OCI-LY7 (cell line): Measurements from ENCODE around the gene STX12. TPM values are rescaled to one million over a fixed set of nuclear protein-coding genes. Genes with fewer than 3 reads are reported as not detected.
A peak's percentile ranks its signal among the peaks of the same experiment; 100 is the strongest.

Experiments used
- BruUV-seq: library from RNA; stranded (reverse); fragments of 400-500 nt; replicated peaks from 2 replicates; lab custom pipeline; 2021; lab: Mats Ljungman, UMichigan
- CTCF ChIA-PET: fragments of 300-600 bp; sonication (Branson Sonifier 250); formaldehyde crosslinking; loops from one replicate; lab custom pipeline; 2022; ENCODE audit warnings: antibody characterized with exemption; ENCODE audit not compliant: unreplicated experiment; lab: Charles Lee
- POLR2A ChIA-PET: fragments of 300-600 bp; sonication (Branson Sonifier 250); formaldehyde crosslinking; loops from one replicate; lab custom pipeline; 2022; ENCODE audit warnings: antibody characterized with exemption; lab: Charles Lee
- DNase-seq: peaks from one replicate; pipeline ENCODE4 v3.0.0-alpha.2; 2015; ENCODE audit warnings: low spot score
- H2AFZ ChIP-seq: fragments of 200-600 bp; sonication (generic), shearing (Covaris generic); 2 replicates; pipeline ENCODE4 v1.6.1; 2014; ENCODE audit warnings: mild to moderate bottlenecking, antibody characterized with exemption, low read length, moderate library complexity
- H3K27ac ChIP-seq: fragments of 200-600 bp; sonication (generic); 2 replicates; pipeline ENCODE4 v1.5.1; 2014; ENCODE audit warnings: mixed run types, low read depth, mild to moderate bottlenecking, moderate library complexity, low read length, inconsistent platforms; ENCODE audit not compliant: poor library complexity, severe bottlenecking
- H3K36me3 ChIP-seq: fragments of 200-600 bp; sonication (generic); 2 replicates; pipeline ENCODE4 v1.6.1; 2014; ENCODE audit warnings: mild to moderate bottlenecking, antibody characterized with exemption, low read length, moderate library complexity, mixed read lengths; ENCODE audit not compliant: insufficient read depth
- H3K4me1 ChIP-seq: fragments of 200-600 bp; sonication (generic); 2 replicates; pipeline ENCODE4 v1.5.1; 2014; ENCODE audit warnings: mild to moderate bottlenecking, low read length; ENCODE audit not compliant: insufficient read depth, poor library complexity, severe bottlenecking
- H3K4me2 ChIP-seq: fragments of 200-600 bp; sonication (generic); 2 replicates; pipeline ENCODE4 v1.6.1; 2014; ENCODE audit warnings: mild to moderate bottlenecking, low read length
- H3K4me3 ChIP-seq: fragments of 200-600 bp; sonication (generic); 2 replicates; pipeline ENCODE4 v1.5.1; 2014; ENCODE audit warnings: mild to moderate bottlenecking, low read depth, low read length; ENCODE audit not compliant: poor library complexity, severe bottlenecking
- H3K79me2 ChIP-seq: fragments of 200-600 bp; sonication (generic); 2 replicates; pipeline ENCODE4 v1.6.1; 2016; ENCODE audit warnings: low read depth, mild to moderate bottlenecking, low read length, moderate library complexity, mixed read lengths; ENCODE audit not compliant: insufficient read depth
- H3K9me2 ChIP-seq: fragments of 200-600 bp; sonication (generic); 2 replicates; pipeline ENCODE4 v1.6.1; 2016; ENCODE audit warnings: mild to moderate bottlenecking, low read length, mixed read lengths; ENCODE audit not compliant: insufficient read depth
- H3K9me3 ChIP-seq: fragments of 200-600 bp; sonication (generic); 2 replicates; pipeline ENCODE4 v1.6.1; 2014; ENCODE audit warnings: mild to moderate bottlenecking, mixed run types, low read length, mixed read lengths
- H4K20me1 ChIP-seq: fragments of 200-600 bp; sonication (generic); 2 replicates; pipeline ENCODE4 v1.6.1; 2014; ENCODE audit warnings: mild to moderate bottlenecking, antibody characterized with exemption, low read length, moderate library complexity, mixed read lengths; ENCODE audit not compliant: insufficient read depth
- EZH2phosphoT487 ChIP-seq: fragments of 200-600 bp; sonication (generic); IDR thresholded peaks from 2 replicates; pipeline ENCODE4 v1.6.1; 2018; ENCODE audit warnings: low read depth, borderline replicate concordance, mild to moderate bottlenecking, mixed run types, antibody characterized with exemption, low read length, moderate library complexity, mixed read lengths
- intact Hi-C: fragments of 100-400 bp; cut with micrococcal nuclease; formaldehyde crosslinking; loops from one replicate; pipeline ENCODE4 v1.10.0; 2022; ENCODE audit not compliant: unreplicated experiment
- total RNA-seq, 2 experiments: library from RNA; depleted of rRNA in 1 of 2; stranded (reverse); fragments of >200 nt in 1 of 2; shearing (Covaris generic) in 1 of 2; gene quantifications; 2 replicates each; pipeline ENCODE4 v1.2.3, GENCODE V29; 2014 to 2022
- TF ChIP-seq, protein P1 (sequence below): fragments of 200-600 bp; sonication (generic); conservative IDR thresholded peaks from 2 replicates; pipeline ENCODE4 v1.5.1; 2014; ENCODE audit warnings: mild to moderate bottlenecking, antibody characterized with exemption, low read length, moderate library complexity, mixed read lengths

Gene STX12
- total RNA-seq, 2 experiments from 2014 or later, result 17.2 to 30.1 TPM

DNA sequence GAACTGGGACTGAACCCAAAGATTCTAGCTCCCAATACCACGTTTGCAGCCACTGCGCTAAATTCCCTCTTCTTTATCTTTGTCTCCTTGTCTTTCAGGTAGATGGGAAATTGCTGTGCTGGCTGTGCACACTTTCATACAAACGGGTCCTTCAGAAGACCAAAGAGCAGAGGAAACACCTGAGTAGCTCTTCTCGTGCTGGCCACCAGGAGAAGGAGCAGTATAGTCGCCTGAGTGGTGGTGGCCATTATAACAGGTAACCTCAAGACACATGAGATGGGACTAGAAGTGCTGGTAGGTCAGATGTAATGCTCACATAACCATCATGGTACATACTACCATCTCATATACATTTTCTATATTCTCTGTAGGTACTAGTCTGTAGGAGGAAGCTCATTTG is 28.5 kb upstream of the STX12 start:
- DNase-seq, result no peak
- no peak overlapping the region for H3K27ac ChIP-seq
- CTCF ChIA-PET, result interaction anchor here (1.0 kb wide), 1 partner anchor 74 kb away, joined by 3 read pairs; no protein-coding TSS in a partner anchor
- H3K9me3 ChIP-seq, result no peaks in the 10 kb centered on the region
- no peaks in the 10 kb centered on the region for H3K4me1 ChIP-seq
- H3K4me3 ChIP-seq, result no peak overlapping the region
- no peaks in the 10 kb centered on the region for H3K9me2 ChIP-seq
- POLR2A ChIA-PET, result interaction anchor here (0.7 to 1.0 kb wide), 3 partner anchors 45 to 1367 kb away, joined by 3 read pairs; no protein-coding TSS in a partner anchor
- H2AFZ ChIP-seq, result no peak overlapping the region
- no peaks in the 10 kb centered on the region for H4K20me1 ChIP-seq
- TF ChIP-seq EZH2phosphoT487, result no peak
- TF ChIP-seq, protein P1, sequence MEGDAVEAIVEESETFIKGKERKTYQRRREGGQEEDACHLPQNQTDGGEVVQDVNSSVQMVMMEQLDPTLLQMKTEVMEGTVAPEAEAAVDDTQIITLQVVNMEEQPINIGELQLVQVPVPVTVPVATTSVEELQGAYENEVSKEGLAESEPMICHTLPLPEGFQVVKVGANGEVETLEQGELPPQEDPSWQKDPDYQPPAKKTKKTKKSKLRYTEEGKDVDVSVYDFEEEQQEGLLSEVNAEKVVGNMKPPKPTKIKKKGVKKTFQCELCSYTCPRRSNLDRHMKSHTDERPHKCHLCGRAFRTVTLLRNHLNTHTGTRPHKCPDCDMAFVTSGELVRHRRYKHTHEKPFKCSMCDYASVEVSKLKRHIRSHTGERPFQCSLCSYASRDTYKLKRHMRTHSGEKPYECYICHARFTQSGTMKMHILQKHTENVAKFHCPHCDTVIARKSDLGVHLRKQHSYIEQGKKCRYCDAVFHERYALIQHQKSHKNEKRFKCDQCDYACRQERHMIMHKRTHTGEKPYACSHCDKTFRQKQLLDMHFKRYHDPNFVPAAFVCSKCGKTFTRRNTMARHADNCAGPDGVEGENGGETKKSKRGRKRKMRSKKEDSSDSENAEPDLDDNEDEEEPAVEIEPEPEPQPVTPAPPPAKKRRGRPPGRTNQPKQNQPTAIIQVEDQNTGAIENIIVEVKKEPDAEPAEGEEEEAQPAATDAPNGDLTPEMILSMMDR, result no peak
- intact Hi-C loops, result no loop called here
- BruUV-seq, result no TSS peak
- peaks cover 52% of the 10 kb centered on the region for H3K36me3 ChIP-seq
- H3K79me2 ChIP-seq, result no peaks in the 10 kb centered on the region
- no peak overlapping the region for H3K4me2 ChIP-seq

DNA sequence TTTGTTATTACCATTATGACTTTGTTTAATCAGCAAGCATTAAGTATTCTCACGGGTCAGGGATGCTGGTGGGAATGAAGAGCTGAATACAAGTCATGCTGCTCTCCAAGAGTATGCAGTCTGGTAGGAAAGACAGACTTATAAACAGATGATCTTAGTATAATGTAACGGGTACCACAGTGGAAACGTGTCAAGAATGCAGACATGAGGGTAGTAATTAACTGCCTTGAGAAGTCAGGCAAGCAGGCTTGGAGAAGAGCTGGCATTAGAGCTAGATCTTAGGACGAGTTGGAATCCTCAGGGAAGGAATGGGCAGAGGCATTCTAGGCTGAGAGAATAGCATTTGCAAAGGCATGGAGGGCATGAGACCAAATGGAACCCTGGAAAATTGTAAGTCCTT is 27.6 kb upstream of the STX12 start:
- no peaks in the 10 kb centered on the region for H3K79me2 ChIP-seq
- BruUV-seq, result no TSS peak
- H3K9me3 ChIP-seq, result no peaks in the 10 kb centered on the region
- no peak overlapping the region for H3K27ac ChIP-seq
- intact Hi-C loops, result no loop called here
- no peak overlapping the region for H3K4me2 ChIP-seq
- ChIA-PET CTCF (no interaction called here), POLR2A (interaction anchor here (0.6 kb wide), 1 partner anchor 610 kb away, joined by 3 read pairs; no protein-coding TSS in a partner anchor)
- no peaks in the 10 kb centered on the region for H4K20me1 ChIP-seq
- no peak for TF ChIP-seq EZH2phosphoT487
- TF ChIP-seq, protein P1, result no peak
- H3K4me3 ChIP-seq, result no peak overlapping the region
- no peaks in the 10 kb centered on the region for H3K9me2 ChIP-seq
- H3K36me3 ChIP-seq, result peaks cover 52% of the 10 kb centered on the region
- H2AFZ ChIP-seq, result no peak overlapping the region
- H3K4me1 ChIP-seq, result no peaks in the 10 kb centered on the region
- DNase-seq, result no peak

DNA sequence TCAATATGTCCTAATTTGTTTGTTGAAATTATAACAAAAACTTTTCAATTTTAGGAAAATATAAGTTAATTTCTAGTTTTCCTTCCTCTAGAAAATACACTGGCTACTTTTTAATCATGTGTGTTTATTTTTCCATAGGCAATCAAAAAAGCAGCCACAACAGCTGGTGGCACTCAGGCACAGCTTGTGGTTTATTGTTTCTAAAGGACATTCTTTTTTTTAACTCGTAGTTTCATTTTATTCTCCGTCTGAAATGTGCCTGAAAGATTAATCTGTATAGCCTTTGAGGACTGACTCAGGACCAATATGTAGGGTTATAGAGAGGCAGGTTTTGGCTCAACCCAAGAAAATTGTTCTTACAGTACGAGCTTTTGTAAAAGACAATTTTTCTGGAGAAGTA is 20.7 kb upstream of the STX12 start:
- Histone ChIP-seq H3K27ac (no peak overlapping the region), H3K9me2 (no peaks in the 10 kb centered on the region), H3K4me1 (peaks cover 7% of the 10 kb centered on the region), H3K79me2 (no peaks in the 10 kb centered on the region), H4K20me1 (no peaks in the 10 kb centered on the region), H3K9me3 (no peaks in the 10 kb centered on the region), H2AFZ (no peak overlapping the region), H3K36me3 (peaks cover 64% of the 10 kb centered on the region), H3K4me3 (no peak overlapping the region), H3K4me2 (0 out of 2 replicates have a peak overlapping the region, but pooled peaks have one; percentile 11)
- peak; percentile 14 for DNase-seq
- CTCF ChIA-PET, result no interaction called here
- intact Hi-C loops, result no loop called here
- BruUV-seq, result no TSS peak
- POLR2A ChIA-PET, result no interaction called here
- no peak for TF ChIP-seq EZH2phosphoT487
- TF ChIP-seq, protein P1, result no peak
